ENCODE measurements around the gene CASP8AP2.

The CASP8AP2 gene

DNA sequence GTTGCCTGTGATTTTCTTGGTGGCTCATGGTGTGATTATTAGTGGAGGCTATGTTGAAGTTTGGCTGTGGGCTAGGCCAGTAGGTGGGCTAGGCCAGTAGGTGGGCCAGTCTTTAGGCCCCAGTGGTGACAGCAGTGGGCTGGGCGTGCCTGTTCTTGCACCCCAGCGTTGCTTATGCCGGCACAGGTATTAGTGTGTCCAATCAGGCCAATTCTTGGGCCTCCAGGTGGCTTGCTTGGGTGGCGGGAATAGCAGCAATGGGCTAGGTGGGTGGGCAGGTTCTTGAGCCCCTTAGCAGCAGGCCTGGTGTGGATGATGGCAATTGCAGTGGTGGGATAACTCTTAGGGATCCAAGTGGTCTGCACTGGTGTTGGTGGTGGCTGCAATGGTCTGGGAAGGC lies 87.5 kb downstream of the CASP8AP2 start:
- H3K27ac ChIP-seq, result no peak overlapping the region
- peaks cover 10 to 19% (median 15%) of the 10 kb centered on the region in 11 experiments; a peak in 20 of 22 replicates for H3K9me3 ChIP-seq (replicated peaks in 1 of 11)
- no peak for TF ChIP-seq Cebpa-rat (IDR thresholded peaks at IDR 0.05)
- H3K27me3 ChIP-seq, result no peaks in the 10 kb centered on the region
- no peak overlapping the region for H3K4me3 ChIP-seq
- H3K4me2 ChIP-seq, result no peak overlapping the region
- H3K4me1 ChIP-seq, result no peaks in the 10 kb centered on the region
- no peaks in the 10 kb centered on the region for H4K20me1 ChIP-seq
- H3K36me3 ChIP-seq, result no peaks in the 10 kb centered on the region
- no peak overlapping the region for H3K9ac ChIP-seq

DNA sequence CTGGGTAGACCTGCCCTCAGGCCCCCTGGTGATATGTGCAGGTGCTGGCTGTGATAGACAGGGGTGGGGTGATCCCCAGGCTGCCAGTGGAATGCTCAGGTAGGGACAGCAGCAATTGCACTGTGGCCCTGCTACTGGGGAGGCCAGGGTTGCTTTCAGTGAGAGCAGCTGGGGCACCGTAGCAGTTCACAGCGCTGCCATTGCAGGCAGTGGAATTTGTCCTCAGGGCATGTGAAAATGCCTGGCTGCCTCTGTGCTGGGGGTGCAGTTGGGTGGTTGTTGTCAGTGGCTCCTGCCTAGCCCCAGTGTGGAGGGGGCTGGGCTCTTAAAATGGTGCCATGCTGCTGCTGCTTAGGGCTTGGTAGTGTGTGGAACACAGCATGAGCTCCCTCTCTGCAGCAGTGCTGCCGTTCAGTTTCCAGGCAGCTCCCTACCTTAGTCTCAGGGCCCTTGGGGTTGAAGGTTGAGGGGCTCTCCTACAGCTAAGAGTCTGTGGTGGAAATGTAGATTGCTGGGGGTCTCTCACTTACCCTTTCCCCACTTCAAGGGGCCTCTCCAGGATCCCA lies 88.2 kb downstream of the CASP8AP2 start:
- H4K20me1 ChIP-seq, result no peaks in the 10 kb centered on the region
- no peaks in the 10 kb centered on the region for H3K27me3 ChIP-seq
- H3K27ac ChIP-seq, result no peak overlapping the region
- no peak overlapping the region for H3K4me2 ChIP-seq
- H3K4me1 ChIP-seq, result no peaks in the 10 kb centered on the region
- no peak overlapping the region for H3K9ac ChIP-seq
- no peak for TF ChIP-seq Cebpa-rat (IDR thresholded peaks at IDR 0.05)
- H3K36me3 ChIP-seq, result no peaks in the 10 kb centered on the region
- H3K4me3 ChIP-seq, result no peak overlapping the region
- H3K9me3 ChIP-seq (replicated peaks in 1 of 11), result peaks cover 10 to 19% (median 15%) of the 10 kb centered on the region in 11 experiments; a peak in 20 of 22 replicates
